Cardiac fibroblast (primary cell): Measurements from ENCODE around the gene CTTNBP2.

ENCODE experiments used
- DNase-seq, 2 donors: peaks; one replicate each; pipeline versions ENCODE4 v3.0.0 to v3.0.0-alpha.2; 2010; ENCODE audit warnings: low read depth in 2 of 2
- H3K4me3 ChIP-seq, 2 donors: replicated peaks in 1 of 2; 1 replicate in 1 of 2; 2 replicates in 1 of 2; pipeline ENCODE4 v1.5.1; 2011; ENCODE audit warnings: low read depth in 2 of 2, low read length in 2 of 2, mild to moderate bottlenecking in 2 of 2, moderate library complexity in 1 of 2
- TF ChIP-seq, protein P1 (sequence below): IDR thresholded peaks from one replicate; pipeline ENCODE4 v1.5.1; 2011; ENCODE audit warnings: low read depth, mild to moderate bottlenecking, low read length, inconsistent platforms

Gene CTTNBP2

DNA sequence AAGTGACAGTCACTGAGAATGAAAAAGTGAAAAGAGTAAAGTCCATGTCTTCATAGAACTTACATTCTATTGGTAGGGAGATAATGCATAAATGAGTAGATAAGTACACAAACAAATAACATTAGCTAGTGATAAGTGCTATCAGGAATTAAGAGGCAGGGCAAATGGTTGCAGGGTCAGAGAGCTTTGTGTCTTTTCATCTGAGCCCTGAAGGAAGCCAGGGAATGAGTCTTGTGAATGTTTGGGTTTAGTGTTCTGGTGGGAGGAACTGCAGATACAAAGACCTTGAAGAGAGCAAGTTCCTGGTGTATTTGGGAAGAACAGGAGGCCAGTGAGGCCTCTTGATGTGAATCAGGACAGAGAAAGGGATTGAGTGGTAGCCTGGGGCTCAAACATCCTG lies 183.8 kb downstream of the CTTNBP2 start:
- no peak for DNase-seq
- TF ChIP-seq, protein P1, sequence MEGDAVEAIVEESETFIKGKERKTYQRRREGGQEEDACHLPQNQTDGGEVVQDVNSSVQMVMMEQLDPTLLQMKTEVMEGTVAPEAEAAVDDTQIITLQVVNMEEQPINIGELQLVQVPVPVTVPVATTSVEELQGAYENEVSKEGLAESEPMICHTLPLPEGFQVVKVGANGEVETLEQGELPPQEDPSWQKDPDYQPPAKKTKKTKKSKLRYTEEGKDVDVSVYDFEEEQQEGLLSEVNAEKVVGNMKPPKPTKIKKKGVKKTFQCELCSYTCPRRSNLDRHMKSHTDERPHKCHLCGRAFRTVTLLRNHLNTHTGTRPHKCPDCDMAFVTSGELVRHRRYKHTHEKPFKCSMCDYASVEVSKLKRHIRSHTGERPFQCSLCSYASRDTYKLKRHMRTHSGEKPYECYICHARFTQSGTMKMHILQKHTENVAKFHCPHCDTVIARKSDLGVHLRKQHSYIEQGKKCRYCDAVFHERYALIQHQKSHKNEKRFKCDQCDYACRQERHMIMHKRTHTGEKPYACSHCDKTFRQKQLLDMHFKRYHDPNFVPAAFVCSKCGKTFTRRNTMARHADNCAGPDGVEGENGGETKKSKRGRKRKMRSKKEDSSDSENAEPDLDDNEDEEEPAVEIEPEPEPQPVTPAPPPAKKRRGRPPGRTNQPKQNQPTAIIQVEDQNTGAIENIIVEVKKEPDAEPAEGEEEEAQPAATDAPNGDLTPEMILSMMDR = no peak
- H3K4me3 ChIP-seq = no peak overlapping the region

GRCh38 chr7:117688126-117688525 lies 185.1 kb downstream of the CTTNBP2 start:
- TF ChIP-seq, protein P1 = no peak
- no peak overlapping the region for H3K4me3 ChIP-seq
- no peak for DNase-seq

DNA sequence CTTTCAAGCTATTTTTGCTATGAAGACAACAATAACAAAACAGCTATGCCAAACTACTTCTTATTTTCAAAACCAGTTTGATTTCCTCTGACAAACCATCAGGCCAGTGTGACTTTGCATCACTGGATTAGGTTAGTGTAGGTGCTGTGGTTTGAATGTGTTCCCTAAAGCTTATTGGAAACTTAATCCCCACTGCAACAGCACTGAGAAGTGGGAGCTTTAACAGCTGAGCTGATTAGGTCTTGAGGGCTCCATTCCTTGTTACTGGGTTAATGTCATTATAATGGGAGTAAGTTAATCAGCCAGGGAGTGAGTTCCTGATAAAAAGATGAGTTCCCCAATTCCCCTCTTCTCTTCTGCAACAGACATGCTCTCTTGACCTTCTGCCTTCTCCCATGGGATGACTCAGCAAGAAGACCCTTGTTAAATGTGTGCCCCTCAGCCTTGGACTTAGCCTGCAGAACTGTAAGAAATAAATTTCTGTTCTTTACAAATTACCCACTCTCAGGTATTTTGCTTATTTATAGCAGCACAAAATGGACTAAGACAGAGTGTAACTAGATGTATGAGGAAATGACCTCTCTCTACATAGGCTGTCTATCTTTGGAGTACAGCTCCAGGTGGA lies 186.8 kb downstream of the CTTNBP2 start:
- no peak for DNase-seq
- TF ChIP-seq, protein P1 = no peak
- H3K4me3 ChIP-seq = no peak overlapping the region

DNA sequence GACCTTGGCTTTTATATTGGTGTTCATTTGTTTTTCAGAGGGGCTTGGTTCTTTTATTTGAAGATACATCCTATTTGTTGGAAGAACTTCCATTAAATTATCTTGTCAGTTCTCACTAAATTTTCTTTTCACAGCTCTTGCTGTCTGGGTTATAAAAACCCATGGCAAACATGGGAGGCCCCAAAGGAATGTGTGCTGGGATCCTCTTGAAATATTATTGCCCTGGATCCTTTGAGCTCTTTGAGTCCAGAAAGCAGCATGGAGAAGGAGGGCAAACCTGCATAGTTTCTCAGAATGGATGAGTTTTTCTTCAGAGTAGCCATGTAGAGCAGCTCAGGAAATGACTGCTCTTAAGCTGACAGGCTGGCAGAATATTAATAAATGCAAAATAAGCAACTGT lies 187.4 kb downstream of the CTTNBP2 start:
- H3K4me3 ChIP-seq = no peak overlapping the region
- TF ChIP-seq, protein P1 = no peak
- DNase-seq = no peak

- TF ChIP-seq, protein P1 = no peak
- no peak overlapping the region for H3K4me3 ChIP-seq
- no peak for DNase-seq
Measured at GRCh38 chr7:117683430-117684175, 189.6 kb downstream of the CTTNBP2 start.

DNA sequence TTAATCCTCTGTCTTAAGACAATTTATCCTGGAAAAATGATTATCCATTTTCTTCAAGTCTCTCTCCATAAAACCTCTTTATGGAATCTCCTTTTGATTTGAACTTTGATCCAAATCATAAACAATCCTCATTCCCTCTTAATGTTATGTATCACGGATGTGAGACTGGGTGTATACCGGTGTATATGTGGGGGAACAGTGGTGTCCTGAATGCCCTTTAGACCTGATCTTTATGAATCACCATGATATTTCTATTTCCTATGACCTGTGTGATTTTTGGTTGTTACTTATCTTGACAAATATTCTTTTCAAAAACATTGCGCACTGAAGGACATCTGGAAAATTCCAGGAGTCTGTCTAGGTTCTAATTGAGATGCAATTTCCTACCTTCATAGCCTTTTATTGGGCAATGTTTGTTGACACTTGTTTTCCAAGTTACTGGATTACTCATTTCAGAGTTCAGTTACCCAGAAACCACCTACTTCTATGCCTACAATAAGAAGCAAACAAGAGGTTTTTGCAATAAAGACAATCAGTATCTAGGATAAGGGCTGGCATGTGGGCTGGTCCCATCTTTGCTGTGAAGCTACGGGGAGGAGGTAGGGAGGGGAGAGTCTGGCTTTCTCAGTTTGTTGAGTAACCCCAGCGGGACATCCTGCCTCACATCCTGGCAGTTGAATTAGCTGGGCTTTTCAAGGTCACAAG lies 190.4 kb downstream of the CTTNBP2 start:
- TF ChIP-seq, protein P1 = no peak
- no peak overlapping the region for H3K4me3 ChIP-seq
- DNase-seq = peak; percentile 12 to 28
